GM12801 (cell line): ENCODE data around the gene SLC1A7.

Experiments used
- TF ChIP-seq, protein P1 (sequence below): IDR thresholded peaks from one replicate; pipeline ENCODE4 v1.5.1; 2011; ENCODE audit warnings: control low read depth; ENCODE audit not compliant: insufficient read length; ENCODE audit errors: extremely low read depth

SLC1A7 gene

GRCh38 chr1:53142226-53142853 is at the start of gene SLC1A7:
Gene SLC1A7, minus strand, starts transcription at chr1:53142638. Its CDS starts 189 bp downstream, at chr1:53142449.
- TF ChIP-seq, protein P1, sequence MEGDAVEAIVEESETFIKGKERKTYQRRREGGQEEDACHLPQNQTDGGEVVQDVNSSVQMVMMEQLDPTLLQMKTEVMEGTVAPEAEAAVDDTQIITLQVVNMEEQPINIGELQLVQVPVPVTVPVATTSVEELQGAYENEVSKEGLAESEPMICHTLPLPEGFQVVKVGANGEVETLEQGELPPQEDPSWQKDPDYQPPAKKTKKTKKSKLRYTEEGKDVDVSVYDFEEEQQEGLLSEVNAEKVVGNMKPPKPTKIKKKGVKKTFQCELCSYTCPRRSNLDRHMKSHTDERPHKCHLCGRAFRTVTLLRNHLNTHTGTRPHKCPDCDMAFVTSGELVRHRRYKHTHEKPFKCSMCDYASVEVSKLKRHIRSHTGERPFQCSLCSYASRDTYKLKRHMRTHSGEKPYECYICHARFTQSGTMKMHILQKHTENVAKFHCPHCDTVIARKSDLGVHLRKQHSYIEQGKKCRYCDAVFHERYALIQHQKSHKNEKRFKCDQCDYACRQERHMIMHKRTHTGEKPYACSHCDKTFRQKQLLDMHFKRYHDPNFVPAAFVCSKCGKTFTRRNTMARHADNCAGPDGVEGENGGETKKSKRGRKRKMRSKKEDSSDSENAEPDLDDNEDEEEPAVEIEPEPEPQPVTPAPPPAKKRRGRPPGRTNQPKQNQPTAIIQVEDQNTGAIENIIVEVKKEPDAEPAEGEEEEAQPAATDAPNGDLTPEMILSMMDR: no peak

DNA sequence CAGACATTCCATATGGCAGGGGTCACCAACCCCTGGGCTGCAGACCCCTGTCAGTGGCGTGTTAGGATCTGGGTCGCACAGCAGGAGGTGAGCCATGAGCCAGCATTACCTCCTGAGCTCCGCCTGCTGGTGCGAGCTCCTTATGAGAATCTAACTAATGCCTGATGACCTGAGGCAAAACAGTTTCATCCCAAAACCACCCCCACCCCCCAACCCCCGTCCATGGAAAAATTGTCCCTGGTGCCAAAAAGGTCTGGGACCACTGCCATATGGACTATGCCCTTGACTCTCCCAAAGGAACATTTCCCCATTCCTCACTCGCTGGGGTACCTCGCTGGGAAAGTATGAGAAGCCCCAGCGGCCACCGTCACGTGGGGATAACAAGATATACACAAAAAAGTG is 47.8 kb upstream of the SLC1A7 start:
- TF ChIP-seq, protein P1: no peak

DNA sequence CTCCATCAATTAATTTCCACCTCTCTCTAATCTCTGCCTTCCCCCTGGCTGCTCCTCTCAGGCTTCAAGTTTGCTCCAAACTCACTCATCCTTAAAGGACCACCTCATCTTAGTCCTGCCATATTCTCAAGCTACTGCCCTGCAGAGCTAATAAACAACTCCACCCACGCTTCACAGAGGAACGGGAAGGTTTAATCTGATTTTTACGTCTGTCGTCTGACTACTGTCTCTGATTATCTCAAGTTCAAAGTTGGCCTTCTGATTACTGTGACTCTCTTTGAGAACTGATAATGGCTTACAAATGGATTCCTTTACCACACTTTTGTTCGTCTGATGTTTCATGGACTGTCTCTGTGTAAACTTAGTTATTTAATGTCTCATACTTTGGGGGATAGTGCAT is 46.6 kb upstream of the SLC1A7 start:
- TF ChIP-seq, protein P1: no peak

- TF ChIP-seq, protein P1: no peak
These were observed 45.7 kb upstream of the SLC1A7 start for GRCh38 chr1:53188099-53188498.

DNA sequence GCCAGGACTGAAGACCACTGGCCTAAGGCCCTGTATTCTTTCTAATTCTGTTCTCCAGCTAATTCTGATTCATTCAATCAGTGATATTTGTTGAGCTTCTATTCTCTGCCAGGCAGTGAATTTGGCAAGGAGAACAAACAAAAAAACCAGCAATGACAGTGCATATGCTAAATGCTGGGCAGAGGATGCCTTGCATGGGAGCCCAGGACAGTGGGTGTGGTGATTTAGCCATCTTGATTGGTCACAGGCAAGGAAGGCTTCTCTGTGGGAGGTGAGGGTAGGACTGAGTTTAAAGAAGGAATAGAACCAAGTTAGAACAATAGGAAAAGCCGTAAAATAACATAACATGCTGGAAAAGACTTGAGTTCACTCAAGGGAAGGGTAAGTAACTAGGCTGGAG is 45.0 kb upstream of the SLC1A7 start:
- TF ChIP-seq, protein P1: no peak

- TF ChIP-seq, protein P1: no peak
These were observed 44.1 kb upstream of the SLC1A7 start for GRCh38 chr1:53186533-53186932.

DNA sequence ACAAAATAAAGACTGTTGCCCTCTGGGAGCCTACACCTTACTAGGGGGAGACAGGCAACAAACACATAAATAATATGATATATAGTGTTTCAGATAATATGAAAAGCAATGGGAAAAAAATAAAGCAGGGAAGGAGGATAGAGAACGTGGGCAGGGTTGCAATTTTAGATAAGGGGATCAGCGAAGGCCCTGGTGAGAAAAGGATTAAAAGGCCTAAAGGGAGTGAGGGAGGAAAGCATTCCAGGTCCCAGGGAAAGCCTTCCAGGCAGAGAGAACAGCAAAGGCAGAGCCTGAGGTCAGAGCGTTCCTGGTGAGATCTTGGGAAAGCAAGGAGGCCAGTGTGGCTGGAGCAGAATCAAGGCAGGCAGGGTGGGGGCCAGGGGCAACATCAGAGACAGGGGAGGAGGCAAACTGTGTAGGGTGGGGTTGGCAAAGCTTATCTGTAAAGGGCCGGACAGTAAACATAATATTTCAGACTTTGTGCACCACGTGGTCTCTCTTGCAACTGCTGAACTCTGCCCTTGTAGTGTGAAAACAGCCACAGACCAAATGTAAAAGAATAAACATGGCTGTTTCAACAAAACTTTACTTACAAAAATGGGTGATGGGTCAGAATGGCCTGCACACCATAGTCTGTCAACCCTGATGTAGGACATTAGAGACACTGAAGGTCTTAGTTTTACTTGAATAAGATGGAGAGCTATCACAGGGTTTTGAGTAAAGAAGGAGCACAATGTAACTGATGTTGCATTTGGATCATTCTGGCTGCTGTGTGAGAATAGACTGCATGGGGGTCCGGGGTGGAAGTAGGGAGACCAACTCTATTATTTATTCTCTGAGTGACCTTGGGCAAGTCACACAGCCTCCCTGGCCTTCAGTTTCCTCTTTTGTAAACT is 40.9 kb upstream of the SLC1A7 start:
- TF ChIP-seq, protein P1: no peak
